GM12878 (cell line): ENCODE results near the gene CEBPG. TPM values are rescaled to one million over a fixed set of nuclear protein-coding genes. Genes with fewer than 3 reads are reported as not detected.

Source experiments
- ATAC-seq: fragments of 200-7000 bp; cut with Tn5 transposase; 3 replicates; pipeline ENCODE4 v1.9.1; 2020; ENCODE audit warnings: mild to moderate bottlenecking, moderate library complexity
- BruUV-seq: library from RNA; stranded (reverse); fragments of 400-500 nt; replicated peaks from 2 replicates; lab custom pipeline; 2021; lab: Mats Ljungman, UMichigan
- CTCF ChIA-PET: fragments of 300-600 bp; sonication (Branson Sonifier 250); formaldehyde crosslinking; extraction: SDS; loops from one replicate; lab custom pipeline; 2021; ENCODE audit warnings: inconsistent platforms; lab: Yijun Ruan, JAX
- POLR2A ChIA-PET: fragments of 350-600 bp; formaldehyde crosslinking; extraction: SDS; loops from one replicate; lab custom pipeline; 2021; ENCODE audit warnings: inconsistent platforms; lab: Charles Lee
- RAD21 ChIA-PET: fragments of 300-600 bp; sonication (Branson Sonifier 250); formaldehyde crosslinking; loops from one replicate; lab custom pipeline; 2023; ENCODE audit warnings: antibody characterized with exemption; ENCODE audit not compliant: unreplicated experiment; lab: Charles Lee
- SMC1A ChIA-PET: fragments of 300-600 bp; sonication (Branson Sonifier 250); formaldehyde crosslinking; loops from one replicate; lab custom pipeline; 2023; ENCODE audit not compliant: unreplicated experiment, uncharacterized antibody; lab: Charles Lee
- DNase-seq: peaks from one replicate; pipeline ENCODE4 v3.0.0-alpha.2; 2011; ENCODE audit warnings: low read depth, low spot score
- FAIRE-seq: peaks from 3 replicates; lab custom pipeline; 2011; peaks lifted over from hg19 to GRCh38; lab: Jason Lieb, UNC
- H2AFZ ChIP-seq: 2 replicates; pipeline ENCODE4 v1.6.0; 2011; ENCODE audit warnings: low read depth, low read length, control low read depth; ENCODE audit not compliant: control insufficient read depth
- H3K27ac ChIP-seq: 2 replicates; pipeline ENCODE4 v1.5.1; 2011; ENCODE audit warnings: control low read depth; ENCODE audit not compliant: control insufficient read depth, insufficient read depth
- H3K27me3 ChIP-seq, 2 experiments: replicated peaks in 1 of 2; 2 replicates each; pipeline versions ENCODE4 v1.6.0 to v1.6.1; 2011; ENCODE audit warnings: low read length in 1 of 2; ENCODE audit not compliant: control insufficient read depth in 2 of 2, insufficient read depth in 2 of 2
- H3K36me3 ChIP-seq, 2 experiments: 2 replicates each; pipeline ENCODE4 v1.5.1; 2011; ENCODE audit warnings: low read length in 1 of 2; ENCODE audit not compliant: control insufficient read depth in 2 of 2, insufficient read depth in 2 of 2
- H3K4me1 ChIP-seq: 2 replicates; pipeline ENCODE4 v1.6.1; 2011; ENCODE audit warnings: mild to moderate bottlenecking, low read length, moderate library complexity, mixed read lengths; ENCODE audit not compliant: control insufficient read depth, insufficient read depth
- H3K4me2 ChIP-seq: 2 replicates; pipeline ENCODE4 v1.6.0; 2011; ENCODE audit warnings: control low read depth; ENCODE audit not compliant: control insufficient read depth, insufficient read depth
- H3K4me3 ChIP-seq: fragments of 200-600 bp; sonication (generic); 2 replicates; pipeline ENCODE4 v1.5.1; 2016
- H3K79me2 ChIP-seq: 2 replicates; pipeline ENCODE4 v1.6.0; 2011; ENCODE audit warnings: low read length; ENCODE audit not compliant: control insufficient read depth, insufficient read depth
- H3K9ac ChIP-seq: 2 replicates; pipeline ENCODE4 v1.8.0; 2011; ENCODE audit warnings: low read length, control low read depth, mixed read lengths; ENCODE audit not compliant: control insufficient read depth, insufficient read depth
- H3K9me3 ChIP-seq: replicated peaks from 3 replicates; pipeline ENCODE4 v1.5.1; 2011; ENCODE audit warnings: mild to moderate bottlenecking, low read length; ENCODE audit not compliant: control insufficient read depth, insufficient read depth
- H4K20me1 ChIP-seq: 2 replicates; pipeline ENCODE4 v1.6.0; 2011; ENCODE audit not compliant: control insufficient read depth, insufficient read depth
- BRCA1 ChIP-seq: IDR thresholded peaks from 2 replicates; pipeline ENCODE4 v1.6.1; 2011; ENCODE audit warnings: low read depth, low read length, improper control_type of control experiment
- MEF2B ChIP-seq: fragments of 450-650 bp; IDR thresholded peaks from 2 replicates; pipeline ENCODE4 v1.6.1; 2018; ENCODE audit warnings: mild to moderate bottlenecking, moderate library complexity; ENCODE audit not compliant: partially characterized antibody, poor library complexity, severe bottlenecking
- MXI1 ChIP-seq: fragments of 150-350 bp; IDR thresholded peaks from 2 replicates; pipeline ENCODE4 v1.6.1; 2011; ENCODE audit warnings: low read depth, mild to moderate bottlenecking, inconsistent platforms, low read length, improper control_type of control experiment
- NR2F1 ChIP-seq: fragments of 450-650 bp; conservative IDR thresholded peaks from 2 replicates; pipeline ENCODE4 v1.6.1; 2017; ENCODE audit warnings: mild to moderate bottlenecking
- NRF1 ChIP-seq: conservative IDR thresholded peaks from 2 replicates; pipeline ENCODE4 v1.6.1; 2011; ENCODE audit warnings: mild to moderate bottlenecking, low read depth, low read length, improper control_type of control experiment
- SMAD1 ChIP-seq: fragments of 450-650 bp; IDR thresholded peaks from 2 replicates; pipeline ENCODE4 v1.6.1; 2018; ENCODE audit warnings: mild to moderate bottlenecking, low read depth; ENCODE audit not compliant: partially characterized antibody
- SPI1 ChIP-seq: IDR thresholded peaks from 2 replicates; pipeline ENCODE4 v1.6.1; 2011; ENCODE audit warnings: low read depth, mild to moderate bottlenecking, low read length, moderate library complexity, borderline replicate concordance; ENCODE audit not compliant: insufficient read depth
- TBL1XR1 ChIP-seq: IDR thresholded peaks from 2 replicates; pipeline ENCODE4 v1.6.1; 2012; ENCODE audit warnings: low read depth, low read length, improper control_type of control experiment
- TCF3 ChIP-seq: IDR thresholded peaks from 2 replicates; pipeline ENCODE4 v1.6.1; 2012; ENCODE audit warnings: low read depth, mild to moderate bottlenecking, low read length, borderline replicate concordance; ENCODE audit not compliant: insufficient read depth
- WGBS: methylation state at CpG from one replicate; pipeline ENCODE4 v1.1.6; 2016; ENCODE audit warnings: low lambda C conversion rate; ENCODE audit not compliant: insufficient replicate concordance, insufficient coverage; ENCODE audit errors: missing lambda C conversion rate; 5-methylcytosine and 5-hydroxymethylcytosine counted together
- in situ Hi-C: fragments of 300-500 bp; cut with MboI; formaldehyde crosslinking; loops from 9 replicates; pipeline ENCODE4 v1.14.3; 2018; ENCODE audit warnings: mixed read lengths
- intact Hi-C: fragments of 100-400 bp; cut with micrococcal nuclease; formaldehyde crosslinking; loops from one replicate; pipeline ENCODE4 v1.14.2; 2022; ENCODE audit not compliant: unreplicated experiment
- polyA plus RNA-seq, 11 experiments: library from polyadenylated mRNA; depleted of rRNA in 4 of 11; unstranded in 6 of 11; stranded (reverse) in 5 of 11; fragments of >200 nt; fragmentation: Nextera tagmentation in 4 of 11; fragmentation: Illumina TruSeq in 1 of 11; extraction: Ambion mirVana in 4 of 11; extraction: Trizol in 1 of 11; gene quantifications; 1 replicate in 1 of 11; 2 replicates in 10 of 11; pipeline versions ENCODE4 v1.2.1 to v1.2.3, GENCODE V29; 2011 to 2016; ENCODE audit warnings: inconsistent platforms in 2 of 11, missing spikeins in 2 of 11, low read depth in 1 of 11
- total RNA-seq, 4 experiments: library from RNA; depleted of rRNA in 3 of 4; stranded (reverse); fragments of >200 nt in 3 of 4; fragmentation: Illumina TruSeq in 1 of 4; extraction: Trizol in 1 of 4; gene quantifications; 2 replicates each; pipeline versions ENCODE4 v1.2.1 to v1.2.3, GENCODE V29; 2013 to 2021
- TF ChIP-seq, protein P1 (sequence below): fragments of 450-650 bp; IDR thresholded peaks from 2 replicates; pipeline ENCODE4 v1.6.1; 2017; ENCODE audit warnings: mild to moderate bottlenecking, moderate library complexity
- TF ChIP-seq, protein P2 (sequence below): IDR thresholded peaks from 2 replicates; pipeline ENCODE4 v1.6.1; 2011; ENCODE audit warnings: low read depth, mild to moderate bottlenecking, low read length, moderate library complexity, borderline replicate concordance; ENCODE audit errors: extremely low read depth

The CEBPG gene
- total and polyA plus RNA-seq, 10 of the 15 experiments (the other 5 are each of a cell fraction or from before 2014, with no cell fraction given): 5.2 to 22.4 (median 20.0) TPM

DNA sequence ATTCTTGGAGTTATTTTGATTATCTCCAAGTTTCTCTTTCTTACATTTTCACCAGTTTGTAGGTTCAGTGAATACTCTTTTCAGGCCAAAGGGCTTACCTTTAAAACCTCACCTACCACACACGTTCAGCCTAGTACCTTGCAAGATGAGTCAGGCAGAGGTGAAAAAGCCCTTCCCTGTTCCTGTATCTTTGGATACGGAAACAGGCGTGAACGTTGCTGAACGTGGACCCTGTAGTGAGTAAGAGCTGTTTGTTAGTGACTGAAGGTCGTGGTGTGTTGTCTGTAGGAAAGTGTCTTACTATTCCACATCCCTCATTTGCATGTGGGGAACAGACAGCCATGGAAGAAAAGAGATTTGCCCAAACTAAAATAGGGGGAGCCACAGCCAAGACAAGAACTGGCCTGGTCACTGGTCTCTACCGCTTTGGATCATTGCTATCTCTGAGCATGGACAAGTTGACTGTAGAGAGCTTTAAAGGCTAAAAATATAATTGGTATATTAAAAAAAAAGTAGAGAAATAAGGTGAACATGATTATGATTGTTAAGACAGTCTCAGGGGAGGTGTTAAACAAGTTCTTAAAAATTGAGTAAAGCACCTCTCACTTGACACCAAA is 3.5 kb downstream of the CEBPG start:
- in situ Hi-C loops: no loop called here
- FAIRE-seq: no peak

DNA sequence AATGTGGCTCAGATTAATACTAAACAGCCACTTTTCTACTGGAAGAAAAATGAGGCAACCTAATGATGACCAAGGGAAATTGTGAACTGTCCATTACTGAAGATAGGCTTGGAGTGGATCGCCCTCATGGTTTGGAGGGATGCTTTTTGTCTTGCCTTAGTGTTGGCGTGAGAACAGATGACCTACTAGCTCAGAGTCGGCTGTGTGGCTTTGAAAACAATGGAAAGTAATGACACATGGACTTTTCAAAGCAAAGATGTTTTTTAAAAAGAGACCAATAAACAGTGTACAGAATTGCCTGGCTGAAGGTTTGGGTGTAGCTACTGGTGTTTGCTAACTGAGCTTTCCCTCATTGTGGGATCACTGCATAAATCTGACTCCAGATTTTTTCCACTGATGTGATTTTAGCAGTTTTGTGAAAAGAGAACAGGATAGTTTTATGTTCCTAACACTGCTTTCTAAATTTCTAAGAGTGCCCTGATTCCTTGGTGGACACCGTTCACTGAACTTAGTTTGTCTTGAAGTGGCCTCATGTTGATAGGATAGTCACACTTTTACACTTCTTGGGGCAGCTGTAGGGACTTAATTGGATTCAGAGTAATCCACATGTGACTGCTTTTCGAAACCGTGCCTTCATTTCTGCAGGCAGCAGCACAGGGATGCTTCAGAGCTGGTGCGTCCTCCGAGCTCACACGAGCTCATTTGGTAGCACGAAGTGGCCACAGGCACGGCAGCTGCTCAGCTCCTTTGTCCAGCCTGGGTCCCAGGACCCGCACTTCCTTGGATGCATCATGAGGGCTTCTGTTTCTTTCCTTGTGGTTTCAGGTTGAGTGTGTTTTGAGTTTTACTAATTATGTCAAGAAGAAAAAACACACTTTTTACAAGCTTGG is 4.3 kb downstream of the CEBPG start:
- no peaks in the 10 kb centered on the region; the same call in 1 of the 2 replicates for H3K4me1 ChIP-seq
- H3K4me3 ChIP-seq: no peak overlapping the region
- H3K27ac ChIP-seq: no peak overlapping the region
- CTCF ChIA-PET: interaction anchor here (0.6 to 1.3 kb wide), 4 partner anchors 26 to 142 kb away, joined by 3 to 5 read pairs (median 4); no protein-coding TSS in a partner anchor
- in situ Hi-C loops (no loop called here), intact Hi-C loops (no loop called here)
- no peaks in the 10 kb centered on the region for H3K27me3 ChIP-seq
- SMC1A ChIA-PET: interaction anchor here (0.6 to 1.2 kb wide), 2 partner anchors 8 to 304 kb away, joined by 3 read pairs; no protein-coding TSS in a partner anchor
- DNase-seq: no peak
- WGBS: 95% methylated on average over 12 of the region's 12 CpGs
- no TSS peak for BruUV-seq
- no peak overlapping the region for H3K9ac ChIP-seq
- peaks cover 59% of the 10 kb centered on the region for H3K79me2 ChIP-seq
- H3K4me2 ChIP-seq: no peak overlapping the region
- peaks cover 7 to 10% of the 10 kb centered on the region in 2 experiments; a peak in 3 of 4 replicates for H3K36me3 ChIP-seq
- FAIRE-seq: no peak
- peaks cover 12% of the 10 kb centered on the region; the same call in 1 of the 2 replicates for H4K20me1 ChIP-seq
- H3K9me3 ChIP-seq: no peaks in the 10 kb centered on the region
- RAD21 ChIA-PET: no interaction called here
- POLR2A ChIA-PET: no interaction called here
- ATAC-seq: no peak
- H2AFZ ChIP-seq: no peak overlapping the region
- TF ChIP-seq, protein P1, sequence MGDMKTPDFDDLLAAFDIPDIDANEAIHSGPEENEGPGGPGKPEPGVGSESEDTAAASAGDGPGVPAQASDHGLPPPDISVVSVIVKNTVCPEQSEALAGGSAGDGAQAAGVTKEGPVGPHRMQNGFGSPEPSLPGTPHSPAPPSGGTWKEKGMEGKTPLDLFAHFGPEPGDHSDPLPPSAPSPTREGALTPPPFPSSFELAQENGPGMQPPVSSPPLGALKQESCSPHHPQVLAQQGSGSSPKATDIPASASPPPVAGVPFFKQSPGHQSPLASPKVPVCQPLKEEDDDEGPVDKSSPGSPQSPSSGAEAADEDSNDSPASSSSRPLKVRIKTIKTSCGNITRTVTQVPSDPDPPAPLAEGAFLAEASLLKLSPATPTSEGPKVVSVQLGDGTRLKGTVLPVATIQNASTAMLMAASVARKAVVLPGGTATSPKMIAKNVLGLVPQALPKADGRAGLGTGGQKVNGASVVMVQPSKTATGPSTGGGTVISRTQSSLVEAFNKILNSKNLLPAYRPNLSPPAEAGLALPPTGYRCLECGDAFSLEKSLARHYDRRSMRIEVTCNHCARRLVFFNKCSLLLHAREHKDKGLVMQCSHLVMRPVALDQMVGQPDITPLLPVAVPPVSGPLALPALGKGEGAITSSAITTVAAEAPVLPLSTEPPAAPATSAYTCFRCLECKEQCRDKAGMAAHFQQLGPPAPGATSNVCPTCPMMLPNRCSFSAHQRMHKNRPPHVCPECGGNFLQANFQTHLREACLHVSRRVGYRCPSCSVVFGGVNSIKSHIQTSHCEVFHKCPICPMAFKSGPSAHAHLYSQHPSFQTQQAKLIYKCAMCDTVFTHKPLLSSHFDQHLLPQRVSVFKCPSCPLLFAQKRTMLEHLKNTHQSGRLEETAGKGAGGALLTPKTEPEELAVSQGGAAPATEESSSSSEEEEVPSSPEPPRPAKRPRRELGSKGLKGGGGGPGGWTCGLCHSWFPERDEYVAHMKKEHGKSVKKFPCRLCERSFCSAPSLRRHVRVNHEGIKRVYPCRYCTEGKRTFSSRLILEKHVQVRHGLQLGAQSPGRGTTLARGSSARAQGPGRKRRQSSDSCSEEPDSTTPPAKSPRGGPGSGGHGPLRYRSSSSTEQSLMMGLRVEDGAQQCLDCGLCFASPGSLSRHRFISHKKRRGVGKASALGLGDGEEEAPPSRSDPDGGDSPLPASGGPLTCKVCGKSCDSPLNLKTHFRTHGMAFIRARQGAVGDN: no peak
- no peak for TF ChIP-seq SMAD1
- no peak for TF ChIP-seq TCF3
- TF ChIP-seq, protein P2, sequence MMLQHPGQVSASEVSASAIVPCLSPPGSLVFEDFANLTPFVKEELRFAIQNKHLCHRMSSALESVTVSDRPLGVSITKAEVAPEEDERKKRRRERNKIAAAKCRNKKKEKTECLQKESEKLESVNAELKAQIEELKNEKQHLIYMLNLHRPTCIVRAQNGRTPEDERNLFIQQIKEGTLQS: no peak
- no peak for TF ChIP-seq MEF2B
- TF ChIP-seq BRCA1: no peak
- TF ChIP-seq NR2F1: no peak

More for the DNA sequence above, 3.5 kb downstream of the CEBPG start:
- Histone ChIP-seq H3K36me3 (peaks cover 7 to 10% of the 10 kb centered on the region in 2 experiments; a peak in 3 of 4 replicates), H3K4me3 (peak overlapping the region; percentile 3; the same call in 1 of the 2 replicates), H3K79me2 (peaks cover 59% of the 10 kb centered on the region), H2AFZ (no peak overlapping the region), H3K4me2 (peak overlapping the region; percentile 44), H3K9me3 (no peaks in the 10 kb centered on the region), H4K20me1 (peaks cover 12% of the 10 kb centered on the region; the same call in 1 of the 2 replicates), H3K9ac (no peak overlapping the region), H3K27ac (no peak overlapping the region), H3K4me1 (no peaks in the 10 kb centered on the region; the same call in 1 of the 2 replicates), H3K27me3 (no peaks in the 10 kb centered on the region)
- ChIA-PET SMC1A (interaction anchor here (0.6 to 1.2 kb wide), 4 partner anchors 9 to 584 kb away, joined by 3 read pairs; no protein-coding TSS in a partner anchor), CTCF (interaction anchor here (0.6 to 1.3 kb wide), 6 partner anchors 19 to 141 kb away, joined by 3 to 5 read pairs (median 3); no protein-coding TSS in a partner anchor), RAD21 (no interaction called here), POLR2A (no interaction called here)
- no peak for ATAC-seq
- DNase-seq: no peak
- BruUV-seq: no TSS peak
- intact Hi-C loops: no loop called here
- TF ChIP-seq MXI1 (no peak), SPI1 (peak; percentile 3; the same call in 1 of the 2 replicates), NRF1 (no peak), TBL1XR1 (no peak)
- WGBS: 71% methylated on average over 7 of the region's 7 CpGs
